A549 treated with CpdA at 1 μM for 4 hours (cell line): ENCODE data around the gene MDH1B. TPM values are rescaled to one million over a fixed set of nuclear protein-coding genes. Genes with fewer than 3 reads are reported as not detected.

ENCODE experiments used
- total RNA-seq: library from RNA; stranded (reverse); fragments of 200-300 nt; extraction: Qiagen RNA extraction; gene quantifications from 5 replicates; pipeline ENCODE4 v1.2.3, GENCODE V29; 2022; ENCODE audit warnings: low read depth

MDH1B gene
- 1.6 to 3.3 TPM (median 1.8 TPM) in 5 replicates for total RNA-seq

GRCh38 chr2:206765242-206766056 lies at the start of gene MDH1B, which contains the start of gene FASTKD2:
Gene MDH1B (minus strand): TSS chr2:206765328. CDS start chr2:206765271, 57 bp downstream.
Gene FASTKD2 (plus strand): TSS chr2:206765606. CDS start chr2:206766694, 1,088 bp downstream.

GRCh38 chr2:206718296-206718695 lies 46.8 kb downstream of the MDH1B start, which contains the start of gene DYTN:
Gene DYTN (minus strand): TSS chr2:206718396. CDS start chr2:206718279, 117 bp downstream.

Other genes starting within 250 kb of the MDH1B start
- not detected in 5 replicates for gene FAM237A, start 122.8 kb downstream of the MDH1B start, total RNA-seq
- gene DYTN, start 46.9 kb downstream of the MDH1B start, total RNA-seq = not detected in 5 replicates
- 32.1 to 41.6 TPM (median 33.4 TPM) in 5 replicates for gene FASTKD2, start 278 bp upstream of the MDH1B start, total RNA-seq
- 0.13 TPM in 1 of 5 replicates, not detected in the others for gene CPO, start 174.2 kb upstream of the MDH1B start, total RNA-seq